Femur (tissue), 1 donor: Measurements from ENCODE around the gene PER1.
"Not testable (repeated sequence)": the region's sequence is repeated elsewhere in the genome, so short reads cannot be mapped to it uniquely, and the experiment has no call there.

Experiments used
- DNase-seq: peaks from one replicate; pipeline ENCODE4 v3.0.0-alpha.2; 2017

The PER1 gene

GRCh38 chr17:8152112-8152775 lies at the start of gene PER1:
Gene PER1, minus strand, starts transcription at chr17:8152404. Its CDS starts 1,698 bp downstream, at chr17:8150706.
- DNase-seq: peak; percentile 95

- DNase-seq: peak; percentile 90
These were observed 40.0 kb upstream of the PER1 start for GRCh38 chr17:8192070-8192815.

GRCh38 chr17:8190506-8190905 lies 38.3 kb upstream of the PER1 start:
- DNase-seq: no peak

DNA sequence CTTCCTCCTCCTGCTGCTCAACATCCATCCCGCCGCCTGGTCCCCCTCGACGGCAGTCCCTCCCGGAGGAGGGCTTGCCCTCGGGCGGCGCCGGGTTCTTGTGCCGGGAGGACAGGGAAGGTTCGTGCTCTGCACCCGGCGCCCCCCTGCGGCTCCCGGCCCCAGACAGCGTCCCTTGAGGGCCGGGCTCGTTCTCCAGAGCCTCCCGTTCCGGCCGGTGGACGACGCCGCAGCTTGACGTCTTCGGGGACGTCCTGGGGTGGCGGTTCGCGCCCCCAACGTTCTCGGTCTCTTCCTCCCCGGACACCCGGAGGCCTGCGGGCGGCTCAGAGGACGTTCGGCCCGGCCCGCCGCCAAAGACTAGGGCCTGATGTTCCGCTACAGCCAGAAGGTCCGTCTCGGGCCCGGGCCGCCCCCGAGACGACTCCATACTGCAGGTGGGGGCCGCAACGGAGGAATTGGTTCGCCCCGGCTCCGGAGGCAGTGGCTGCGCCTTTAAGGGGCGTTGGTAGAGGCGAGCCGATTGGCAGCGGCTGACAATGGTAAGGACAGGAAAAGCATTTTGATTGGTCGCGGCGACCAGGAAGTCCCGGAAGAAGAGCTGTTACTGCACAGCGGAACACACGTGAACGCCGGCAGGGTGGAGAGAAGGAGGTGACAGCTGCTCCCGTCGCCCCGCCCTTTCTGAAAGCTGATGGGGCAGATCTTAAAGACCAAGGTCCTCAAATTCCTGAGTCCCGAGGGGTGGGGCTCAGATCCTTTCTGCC lies 37.7 kb upstream of the PER1 start, which contains the start of gene BORCS6:
BORCS6 (minus strand) TSS at position 470 of the 767 bp plus-strand sequence; CDS start at position 430, 40 bp downstream.
- DNase-seq: peak; percentile 98

DNA sequence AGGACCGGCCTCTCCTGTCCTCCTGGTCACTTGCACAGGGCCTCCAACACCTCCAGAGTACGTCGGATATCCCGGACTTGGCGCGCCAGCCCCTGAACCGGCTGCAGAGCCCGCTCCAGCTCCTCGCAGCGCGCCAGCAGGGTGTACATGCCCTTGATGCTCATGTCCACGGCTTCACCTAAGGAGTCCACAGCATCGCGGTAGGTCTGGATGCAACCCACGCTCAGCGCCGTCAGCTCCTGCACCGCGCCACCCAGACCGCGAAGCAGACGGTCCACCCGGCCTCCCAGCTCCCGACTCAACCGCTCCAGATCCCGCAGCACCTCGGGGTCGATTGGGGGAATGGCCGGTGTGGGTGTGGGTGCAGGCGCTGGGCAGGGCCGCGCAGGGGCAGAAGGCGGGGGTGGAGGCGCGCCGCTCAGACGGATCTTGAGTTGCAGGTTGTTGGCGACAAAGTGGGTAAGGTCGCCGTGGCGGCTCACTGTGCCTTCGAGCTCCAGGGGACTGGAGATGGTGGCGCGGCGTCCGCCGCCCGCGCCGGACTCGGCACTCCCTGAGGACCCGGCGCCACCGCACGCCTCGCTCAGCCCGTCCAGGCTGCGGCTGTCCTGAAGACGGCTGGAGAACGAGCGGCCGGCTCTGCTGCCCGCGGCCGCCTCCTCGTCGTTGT lies 37.0 kb upstream of the PER1 start:
- DNase-seq: peak; percentile 45

- peak; percentile 43 for DNase-seq
These were observed 36.1 kb upstream of the PER1 start for GRCh38 chr17:8188263-8188839.

GRCh38 chr17:8187517-8188262 lies 35.5 kb upstream of the PER1 start:
- peak; percentile 97 for DNase-seq

- peak; percentile 98 for DNase-seq
These were observed 34.7 kb upstream of the PER1 start for GRCh38 chr17:8186787-8187516.

DNA sequence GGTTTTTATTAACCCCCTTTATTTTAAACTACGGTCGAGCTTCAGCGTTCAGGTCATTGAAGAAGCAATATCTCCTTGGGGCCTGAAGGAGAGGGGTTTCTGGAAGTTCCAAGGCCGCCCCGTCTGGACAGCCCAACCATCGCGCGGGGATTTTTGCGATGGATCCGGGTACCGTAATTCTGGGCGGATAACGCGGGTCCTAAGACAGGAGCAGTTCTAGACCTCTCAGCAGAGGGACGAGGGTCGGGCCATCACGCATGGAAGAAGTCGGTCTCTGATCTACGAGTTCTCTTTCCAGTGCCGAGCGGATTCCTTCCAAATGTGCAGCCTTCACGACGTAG lies 34.2 kb upstream of the PER1 start:
- DNase-seq: no peak

GRCh38 chr17:8185582-8186445 lies 33.6 kb upstream of the PER1 start:
- peak; percentile 95 for DNase-seq

GRCh38 chr17:8176998-8177731 lies 25.0 kb upstream of the PER1 start:
- no peak for DNase-seq

- peak; percentile 94 for DNase-seq
These were observed 24.2 kb upstream of the PER1 start, which contains the start of gene TMEM107 for GRCh38 chr17:8176197-8176940. Gene TMEM107, minus strand, starts transcription at chr17:8176380. Its CDS starts 94 bp downstream, at chr17:8176286.

DNA sequence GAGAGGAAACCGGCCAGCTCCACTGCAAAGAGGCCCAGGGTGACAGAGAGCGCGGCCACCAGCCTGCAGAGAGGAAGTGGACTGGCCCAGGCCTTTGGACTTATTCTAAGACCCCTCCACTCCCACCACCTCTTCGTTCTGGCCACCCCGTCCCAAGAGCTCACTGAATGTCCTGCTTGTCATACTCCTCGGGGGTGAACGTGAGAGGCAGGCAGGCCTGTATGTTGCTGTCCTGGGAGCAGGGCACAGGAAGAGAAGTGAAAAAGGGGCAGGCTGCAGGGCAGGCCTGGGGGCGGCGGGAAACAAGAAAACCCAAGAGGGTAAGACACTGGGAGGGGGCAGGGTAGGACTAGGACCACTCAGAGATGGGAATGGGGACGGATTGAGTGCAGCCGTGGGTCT lies 23.6 kb upstream of the PER1 start:
- peak; percentile 42 for DNase-seq

- DNase-seq: no peak
These were observed 21.7 kb upstream of the PER1 start for GRCh38 chr17:8173871-8174322.

GRCh38 chr17:8173056-8173870 lies 21.1 kb upstream of the PER1 start:
- peak; percentile 92 for DNase-seq

- not testable (repeated sequence) for DNase-seq
These were observed 18.0 kb upstream of the PER1 start for GRCh38 chr17:8170186-8170585.

GRCh38 chr17:8167526-8167925 lies 15.3 kb upstream of the PER1 start:
- no peak for DNase-seq
